ENCODE data around the gene ALMS1.
"Not testable (repeated sequence)": the region's sequence is repeated elsewhere in the genome, so short reads cannot be mapped to it uniquely, and the experiment has no call there.

DNA sequence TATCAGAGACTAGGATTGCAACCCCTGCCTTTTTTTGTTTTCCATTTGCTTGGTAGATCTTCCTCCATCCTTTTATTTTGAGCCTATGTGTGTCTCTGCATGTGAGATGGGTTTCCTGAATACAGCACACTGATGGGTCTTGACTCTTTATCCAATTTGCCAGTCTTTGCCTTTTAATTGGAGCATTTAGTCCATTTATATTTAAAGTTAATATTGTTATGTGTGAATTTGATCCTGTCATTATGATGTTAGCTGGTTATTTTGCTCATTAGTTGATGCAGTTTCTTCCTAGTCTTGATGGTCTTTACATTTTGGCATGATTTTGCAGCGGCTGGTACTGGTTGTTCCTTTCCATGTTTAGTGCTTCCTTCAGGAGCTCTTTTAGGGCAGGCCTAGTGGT is 98.2 kb downstream of the ALMS1 start:
- TF ChIP-seq POLR2A (IDR thresholded peaks at IDR 0.05) = not testable (repeated sequence)
- TF ChIP-seq, protein P1, sequence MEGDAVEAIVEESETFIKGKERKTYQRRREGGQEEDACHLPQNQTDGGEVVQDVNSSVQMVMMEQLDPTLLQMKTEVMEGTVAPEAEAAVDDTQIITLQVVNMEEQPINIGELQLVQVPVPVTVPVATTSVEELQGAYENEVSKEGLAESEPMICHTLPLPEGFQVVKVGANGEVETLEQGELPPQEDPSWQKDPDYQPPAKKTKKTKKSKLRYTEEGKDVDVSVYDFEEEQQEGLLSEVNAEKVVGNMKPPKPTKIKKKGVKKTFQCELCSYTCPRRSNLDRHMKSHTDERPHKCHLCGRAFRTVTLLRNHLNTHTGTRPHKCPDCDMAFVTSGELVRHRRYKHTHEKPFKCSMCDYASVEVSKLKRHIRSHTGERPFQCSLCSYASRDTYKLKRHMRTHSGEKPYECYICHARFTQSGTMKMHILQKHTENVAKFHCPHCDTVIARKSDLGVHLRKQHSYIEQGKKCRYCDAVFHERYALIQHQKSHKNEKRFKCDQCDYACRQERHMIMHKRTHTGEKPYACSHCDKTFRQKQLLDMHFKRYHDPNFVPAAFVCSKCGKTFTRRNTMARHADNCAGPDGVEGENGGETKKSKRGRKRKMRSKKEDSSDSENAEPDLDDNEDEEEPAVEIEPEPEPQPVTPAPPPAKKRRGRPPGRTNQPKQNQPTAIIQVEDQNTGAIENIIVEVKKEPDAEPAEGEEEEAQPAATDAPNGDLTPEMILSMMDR (IDR thresholded peaks at IDR 0.05) = not testable (repeated sequence)
